Karpas-422 (cell line): ENCODE results near the gene IKZF1. TPM values are rescaled to one million over a fixed set of nuclear protein-coding genes. Genes with fewer than 3 reads are reported as not detected.

Source experiments
- DNase-seq: peaks from one replicate; pipeline ENCODE4 v3.0.0-alpha.2; 2015
- H2AFZ ChIP-seq: fragments of 200-600 bp; sonication (generic); 2 replicates; pipeline ENCODE4 v1.6.1; 2014; ENCODE audit warnings: antibody characterized with exemption, low read length, mixed read lengths
- H3K27ac ChIP-seq: fragments of 200-600 bp; sonication (generic); 2 replicates; pipeline ENCODE4 v1.5.1; 2014; ENCODE audit warnings: mild to moderate bottlenecking, low read length, moderate library complexity
- H3K27me3 ChIP-seq: fragments of 200-600 bp; sonication (generic); 2 replicates; pipeline ENCODE4 v1.6.1; 2014; ENCODE audit warnings: low read length, mixed read lengths
- H3K36me3 ChIP-seq: fragments of 200-600 bp; sonication (generic); 2 replicates; pipeline ENCODE4 v1.6.1; 2014; ENCODE audit warnings: low read length, mixed read lengths; ENCODE audit not compliant: insufficient read depth
- H3K4me1 ChIP-seq: fragments of 200-600 bp; sonication (generic); 2 replicates; pipeline ENCODE4 v1.6.1; 2014; ENCODE audit warnings: mild to moderate bottlenecking, low read length, mixed read lengths
- H3K4me2 ChIP-seq: fragments of 200-600 bp; sonication (generic); 2 replicates; pipeline ENCODE4 v1.6.1; 2014; ENCODE audit warnings: low read length, low read depth, mild to moderate bottlenecking; ENCODE audit not compliant: poor library complexity, severe bottlenecking
- H3K4me3 ChIP-seq: fragments of 200-600 bp; sonication (generic); 2 replicates; pipeline ENCODE4 v1.5.1; 2014; ENCODE audit warnings: mild to moderate bottlenecking, antibody characterized with exemption, low read length, mixed read lengths
- H3K79me2 ChIP-seq: fragments of 200-600 bp; sonication (generic); 2 replicates; pipeline ENCODE4 v1.6.1; 2014; ENCODE audit warnings: mild to moderate bottlenecking, low read length, mixed read lengths
- H3K9ac ChIP-seq: fragments of 200-600 bp; sonication (generic); 2 replicates; pipeline ENCODE4 v1.6.0; 2014; ENCODE audit warnings: low read length
- H3K9me2 ChIP-seq: fragments of 200-600 bp; sonication (generic), shearing (Covaris generic); replicated peaks from 2 replicates; pipeline ENCODE4 v1.6.0; 2014; ENCODE audit warnings: mild to moderate bottlenecking, low read length, moderate library complexity; ENCODE audit not compliant: insufficient read depth
- H3K9me3 ChIP-seq: fragments of 300-700, 200-600 bp; sonication (generic); 2 replicates; pipeline ENCODE4 v1.6.1; 2014; ENCODE audit warnings: low read length, mixed read lengths
- H4K20me1 ChIP-seq: fragments of 200-600 bp; sonication (generic); 2 replicates; pipeline ENCODE4 v1.6.1; 2014; ENCODE audit warnings: mild to moderate bottlenecking, antibody characterized with exemption, low read length, low read depth; ENCODE audit not compliant: insufficient read depth
- total RNA-seq: library from RNA; depleted of rRNA; stranded (reverse); fragments of >200 nt; shearing (Covaris generic); gene quantifications from 2 replicates; pipeline ENCODE4 v1.2.3, GENCODE V29; 2014; ENCODE audit warnings: low replicate concordance

IKZF1 gene
- total RNA-seq, 1 experiment from 2014 or later: 117 TPM

GRCh38 chr7:50267525-50268041 lies 36.9 kb upstream of the IKZF1 start:
- Histone ChIP-seq H3K4me3 (peak overlapping the region; percentile 52), H3K79me2 (no peaks in the 10 kb centered on the region), H3K4me2 (peak overlapping the region; percentile 68), H3K27ac (peak overlapping the region; percentile 91), H2AFZ (peak overlapping the region; percentile 65; the same call in 1 of the 2 replicates), H3K9me3 (no peaks in the 10 kb centered on the region; the same call in 1 of the 2 replicates), H3K9ac (peak overlapping the region; percentile 56), H3K36me3 (no peaks in the 10 kb centered on the region), H4K20me1 (no peaks in the 10 kb centered on the region), H3K9me2 (no peaks in the 10 kb centered on the region), H3K4me1 (peaks cover 92% of the 10 kb centered on the region), H3K27me3 (no peaks in the 10 kb centered on the region)
- DNase-seq: peak; percentile 60

- Histone ChIP-seq H3K4me1 (peaks cover 92% of the 10 kb centered on the region), H3K27ac (peak overlapping the region; percentile 91), H3K9ac (peak overlapping the region; percentile 56), H4K20me1 (no peaks in the 10 kb centered on the region), H3K9me2 (no peaks in the 10 kb centered on the region), H3K27me3 (no peaks in the 10 kb centered on the region), H3K9me3 (no peaks in the 10 kb centered on the region; the same call in 1 of the 2 replicates), H3K4me2 (peak overlapping the region; percentile 68), H3K4me3 (peak overlapping the region; percentile 52), H3K79me2 (no peaks in the 10 kb centered on the region), H2AFZ (no peak overlapping the region), H3K36me3 (no peaks in the 10 kb centered on the region)
- peak; percentile 86 for DNase-seq
Observed at GRCh38 chr7:50268223-50268622, 36.3 kb upstream of the IKZF1 start.

- no peaks in the 10 kb centered on the region for H3K79me2 ChIP-seq
- peak overlapping the region; percentile 56 for H3K9ac ChIP-seq
- no peaks in the 10 kb centered on the region for H3K27me3 ChIP-seq
- no peaks in the 10 kb centered on the region for H3K9me2 ChIP-seq
- no peaks in the 10 kb centered on the region for H4K20me1 ChIP-seq
- H3K36me3 ChIP-seq: no peaks in the 10 kb centered on the region
- no peaks in the 10 kb centered on the region; the same call in 1 of the 2 replicates for H3K9me3 ChIP-seq
- peaks cover 92% of the 10 kb centered on the region for H3K4me1 ChIP-seq
- peak overlapping the region; percentile 68 for H3K4me2 ChIP-seq
- peak overlapping the region; percentile 91 for H3K27ac ChIP-seq
- peak overlapping the region; percentile 37; the same call in 1 of the 2 replicates for H2AFZ ChIP-seq
- DNase-seq: peak; percentile 77
- peak overlapping the region; percentile 52; the same call in 1 of the 2 replicates for H3K4me3 ChIP-seq
Observed at GRCh38 chr7:50268990-50269389, 35.5 kb upstream of the IKZF1 start.

GRCh38 chr7:50270531-50271018 lies 33.9 kb upstream of the IKZF1 start:
- DNase-seq: no peak
- H3K4me2 ChIP-seq: no peak overlapping the region

GRCh38 chr7:50272808-50273207 lies 31.7 kb upstream of the IKZF1 start:
- H4K20me1 ChIP-seq: no peaks in the 10 kb centered on the region
- peaks cover 71% of the 10 kb centered on the region for H3K4me1 ChIP-seq
- no peaks in the 10 kb centered on the region for H3K9me2 ChIP-seq
- no peaks in the 10 kb centered on the region for H3K27me3 ChIP-seq
- no peaks in the 10 kb centered on the region for H3K79me2 ChIP-seq
- H3K9ac ChIP-seq: no peak overlapping the region
- no peaks in the 10 kb centered on the region for H3K36me3 ChIP-seq
- no peak for DNase-seq
- H2AFZ ChIP-seq: no peak overlapping the region
- no peaks in the 10 kb centered on the region; the same call in 1 of the 2 replicates for H3K9me3 ChIP-seq
- no peak overlapping the region for H3K27ac ChIP-seq
- H3K4me2 ChIP-seq: no peak overlapping the region
- H3K4me3 ChIP-seq: no peak overlapping the region

More at GRCh38 chr7:50270531-50271018, 33.9 kb upstream of the IKZF1 start:
- Histone ChIP-seq H3K79me2 (no peaks in the 10 kb centered on the region), H3K4me3 (no peak overlapping the region), H3K9ac (no peak overlapping the region), H3K27me3 (no peaks in the 10 kb centered on the region), H4K20me1 (no peaks in the 10 kb centered on the region), H3K36me3 (no peaks in the 10 kb centered on the region), H2AFZ (no peak overlapping the region), H3K9me3 (no peaks in the 10 kb centered on the region; the same call in 1 of the 2 replicates), H3K4me1 (peaks cover 85% of the 10 kb centered on the region), H3K27ac (no peak overlapping the region), H3K9me2 (no peaks in the 10 kb centered on the region)

GRCh38 chr7:50273301-50273700 lies 31.2 kb upstream of the IKZF1 start:
- 0 out of 2 replicates have a peak overlapping the region, but pooled peaks have one; percentile 10 for H3K9ac ChIP-seq
- H3K4me2 ChIP-seq: peak overlapping the region; percentile 23
- no peaks in the 10 kb centered on the region for H3K9me2 ChIP-seq
- H3K27ac ChIP-seq: 0 out of 2 replicates have a peak overlapping the region, but pooled peaks have one; percentile 14
- H3K79me2 ChIP-seq: no peaks in the 10 kb centered on the region
- no peaks in the 10 kb centered on the region for H4K20me1 ChIP-seq
- no peaks in the 10 kb centered on the region for H3K27me3 ChIP-seq
- H3K9me3 ChIP-seq: no peaks in the 10 kb centered on the region; the same call in 1 of the 2 replicates
- H3K36me3 ChIP-seq: no peaks in the 10 kb centered on the region
- no peak overlapping the region for H2AFZ ChIP-seq
- no peak overlapping the region for H3K4me3 ChIP-seq
- H3K4me1 ChIP-seq: peaks cover 66% of the 10 kb centered on the region
- no peak for DNase-seq

- Histone ChIP-seq H3K27me3 (no peaks in the 10 kb centered on the region), H3K36me3 (no peaks in the 10 kb centered on the region), H2AFZ (no peak overlapping the region), H3K4me2 (peak overlapping the region; percentile 23), H3K27ac (0 out of 2 replicates have a peak overlapping the region, but pooled peaks have one; percentile 14), H3K9ac (0 out of 2 replicates have a peak overlapping the region, but pooled peaks have one; percentile 10), H3K9me2 (no peaks in the 10 kb centered on the region), H3K4me3 (no peak overlapping the region), H3K9me3 (no peaks in the 10 kb centered on the region; the same call in 1 of the 2 replicates), H3K4me1 (peaks cover 61% of the 10 kb centered on the region), H4K20me1 (no peaks in the 10 kb centered on the region), H3K79me2 (no peaks in the 10 kb centered on the region)
- DNase-seq: peak; percentile 55
Observed at GRCh38 chr7:50273870-50274269, 30.6 kb upstream of the IKZF1 start.

- no peaks in the 10 kb centered on the region for H3K36me3 ChIP-seq
- no peak overlapping the region for H3K4me3 ChIP-seq
- no peak for DNase-seq
- H3K9me3 ChIP-seq: no peaks in the 10 kb centered on the region; the same call in 1 of the 2 replicates
- H3K9me2 ChIP-seq: no peaks in the 10 kb centered on the region
- peak overlapping the region; percentile 23 for H3K4me2 ChIP-seq
- no peaks in the 10 kb centered on the region for H3K79me2 ChIP-seq
- peaks cover 56% of the 10 kb centered on the region for H3K4me1 ChIP-seq
- H3K27ac ChIP-seq: no peak overlapping the region
- H2AFZ ChIP-seq: no peak overlapping the region
- no peaks in the 10 kb centered on the region for H3K27me3 ChIP-seq
- no peak overlapping the region for H3K9ac ChIP-seq
- H4K20me1 ChIP-seq: no peaks in the 10 kb centered on the region
Observed at GRCh38 chr7:50274361-50274760, 30.2 kb upstream of the IKZF1 start.
